ENCODE data around the gene PFDN6.
A peak's percentile ranks its signal among the peaks of the same experiment; 100 is the strongest.
"Not testable (repeated sequence)": the region's sequence is repeated elsewhere in the genome, so short reads cannot be mapped to it uniquely, and the experiment has no call there.

Gene PFDN6

GRCh38 chr6:33273924-33274902, 15.2 kb upstream of the PFDN6 start:
- no peak for DNase-seq

- not testable (repeated sequence) for DNase-seq
These were observed 13.4 kb upstream of the PFDN6 start for GRCh38 chr6:33275795-33276580.

GRCh38 chr6:33276581-33276863, 12.9 kb upstream of the PFDN6 start:
- no peak for DNase-seq

- peak; percentile 56 for DNase-seq
These were observed 12.3 kb upstream of the PFDN6 start, which contains the start of gene B3GALT4 for GRCh38 chr6:33276864-33277662. Gene B3GALT4, plus strand, starts transcription at chr6:33277123. Its CDS starts 297 bp downstream, at chr6:33277420.

GRCh38 chr6:33277663-33278391, 11.6 kb upstream of the PFDN6 start:
- peak; percentile 16 for DNase-seq

- no peak for DNase-seq
These were observed 11.0 kb upstream of the PFDN6 start for GRCh38 chr6:33278392-33278741.

GRCh38 chr6:33278810-33279209, 10.6 kb upstream of the PFDN6 start:
- no peak for DNase-seq

- no peak for DNase-seq
These were observed 10.1 kb upstream of the PFDN6 start for GRCh38 chr6:33279257-33279695.

- DNase-seq = peak; percentile 14
These were observed 9.4 kb upstream of the PFDN6 start for GRCh38 chr6:33279971-33280511.

GRCh38 chr6:33280539-33280938, 8.9 kb upstream of the PFDN6 start:
- DNase-seq = no peak

GRCh38 chr6:33285214-33285613, 4.2 kb upstream of the PFDN6 start:
- not testable (repeated sequence) for DNase-seq

- no peak for DNase-seq
These were observed 2.2 kb upstream of the PFDN6 start for GRCh38 chr6:33286946-33287914.

- DNase-seq = no peak
These were observed 1.1 kb upstream of the PFDN6 start for GRCh38 chr6:33288141-33288920.

GRCh38 chr6:33289784-33290315, 449 bp downstream of the PFDN6 start:
- no peak for DNase-seq

- no peak for DNase-seq
These were observed 1.1 kb downstream of the PFDN6 start for GRCh38 chr6:33290459-33290858.

GRCh38 chr6:33292996-33293682, 3.7 kb downstream of the PFDN6 start:
- DNase-seq = no peak

- DNase-seq = no peak
These were observed 4.9 kb downstream of the PFDN6 start for GRCh38 chr6:33294086-33294823.
